Mucosa of stomach (tissue), 1 donor: ENCODE data around the gene LMNA.

ENCODE experiments used
- H3K27me3 ChIP-seq: one replicate; pipeline ENCODE4 v1.7.0; 2013; ENCODE audit warnings: mild to moderate bottlenecking, low read length; ENCODE audit not compliant: control insufficient read depth, insufficient read depth
- H3K36me3 ChIP-seq: one replicate; pipeline ENCODE4 v1.7.0; 2013; ENCODE audit warnings: low read length; ENCODE audit not compliant: control insufficient read depth, insufficient read depth
- H3K4me1 ChIP-seq: one replicate; pipeline ENCODE4 v1.7.0; 2013; ENCODE audit warnings: mild to moderate bottlenecking, low read length; ENCODE audit not compliant: control insufficient read depth, insufficient read depth
- H3K4me3 ChIP-seq: one replicate; pipeline ENCODE4 v1.7.0; 2013; ENCODE audit warnings: low read length
- H3K9ac ChIP-seq: one replicate; pipeline ENCODE4 v1.7.0; 2013; ENCODE audit warnings: mild to moderate bottlenecking, low read length, moderate library complexity
- H3K9me3 ChIP-seq: one replicate; pipeline ENCODE4 v1.7.0; 2013; ENCODE audit warnings: mild to moderate bottlenecking, low read length, moderate library complexity; ENCODE audit not compliant: control insufficient read depth
- donor health status: Pancreatic carcinoma.

Gene LMNA

DNA sequence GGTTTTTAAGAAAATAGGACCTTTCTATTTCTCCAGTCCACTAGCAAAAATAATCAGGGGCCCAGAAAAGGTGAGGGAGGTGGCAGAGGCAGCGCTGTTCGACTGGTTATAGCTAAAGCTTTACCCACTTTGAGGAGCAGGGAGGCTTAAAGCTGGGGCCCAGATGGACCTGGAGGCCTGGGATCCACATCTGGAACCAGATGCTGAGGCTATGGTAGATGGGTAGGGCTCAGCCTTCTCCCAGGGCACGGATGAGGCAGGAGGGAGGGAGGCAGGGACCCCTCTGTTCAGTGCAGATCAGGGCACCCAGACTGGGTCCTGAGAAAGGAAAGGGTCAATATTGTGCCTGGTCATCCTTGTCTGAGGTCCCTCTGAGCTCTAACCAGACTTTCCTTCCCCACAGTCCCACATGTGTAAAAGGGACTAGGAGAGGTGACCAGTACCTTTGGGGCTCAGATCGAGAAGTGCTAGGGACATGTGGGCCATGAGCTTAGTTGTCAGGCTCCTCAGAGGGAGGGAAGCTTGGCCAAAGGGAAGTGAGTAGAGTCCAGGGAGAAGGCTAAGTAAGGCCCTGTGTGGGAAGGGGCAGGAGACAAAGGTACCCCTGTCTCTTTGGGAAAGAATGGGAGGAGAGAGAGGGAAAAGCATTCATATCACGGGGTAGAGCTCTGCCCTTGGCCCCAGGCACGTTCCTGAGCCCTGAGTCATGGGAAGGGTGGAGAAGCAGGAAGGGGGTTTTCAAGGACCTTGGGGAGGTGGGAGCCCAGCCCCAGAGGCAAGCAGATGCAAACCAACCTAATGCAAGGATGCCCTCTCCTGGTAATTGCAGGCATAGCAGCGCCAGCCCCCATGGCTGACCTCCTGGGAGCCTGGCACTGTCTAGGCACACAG, 15.4 kb downstream of the LMNA start:
- no peak overlapping the region for H3K4me3 ChIP-seq
- no peaks in the 10 kb centered on the region for H3K9me3 ChIP-seq
- peaks cover 60% of the 10 kb centered on the region for H3K4me1 ChIP-seq
- H3K27me3 ChIP-seq: no peaks in the 10 kb centered on the region
- peaks cover 14% of the 10 kb centered on the region for H3K36me3 ChIP-seq
- H3K9ac ChIP-seq: peak overlapping the region; percentile 67

DNA sequence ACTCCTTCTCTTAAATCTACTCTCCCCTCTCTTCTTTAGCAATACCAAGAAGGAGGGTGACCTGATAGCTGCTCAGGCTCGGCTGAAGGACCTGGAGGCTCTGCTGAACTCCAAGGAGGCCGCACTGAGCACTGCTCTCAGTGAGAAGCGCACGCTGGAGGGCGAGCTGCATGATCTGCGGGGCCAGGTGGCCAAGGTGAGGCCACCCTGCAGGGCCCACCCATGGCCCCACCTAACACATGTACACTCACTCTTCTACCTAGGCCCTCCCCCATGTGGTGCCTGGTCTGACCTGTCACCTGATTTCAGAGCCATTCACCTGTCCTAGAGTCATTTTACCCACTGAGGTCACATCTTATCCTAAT, 16.0 kb downstream of the LMNA start:
- Histone ChIP-seq H3K9ac (peak overlapping the region; percentile 67), H3K4me1 (peaks cover 54% of the 10 kb centered on the region), H3K4me3 (no peak overlapping the region), H3K9me3 (no peaks in the 10 kb centered on the region), H3K27me3 (no peaks in the 10 kb centered on the region), H3K36me3 (peaks cover 19% of the 10 kb centered on the region)

DNA sequence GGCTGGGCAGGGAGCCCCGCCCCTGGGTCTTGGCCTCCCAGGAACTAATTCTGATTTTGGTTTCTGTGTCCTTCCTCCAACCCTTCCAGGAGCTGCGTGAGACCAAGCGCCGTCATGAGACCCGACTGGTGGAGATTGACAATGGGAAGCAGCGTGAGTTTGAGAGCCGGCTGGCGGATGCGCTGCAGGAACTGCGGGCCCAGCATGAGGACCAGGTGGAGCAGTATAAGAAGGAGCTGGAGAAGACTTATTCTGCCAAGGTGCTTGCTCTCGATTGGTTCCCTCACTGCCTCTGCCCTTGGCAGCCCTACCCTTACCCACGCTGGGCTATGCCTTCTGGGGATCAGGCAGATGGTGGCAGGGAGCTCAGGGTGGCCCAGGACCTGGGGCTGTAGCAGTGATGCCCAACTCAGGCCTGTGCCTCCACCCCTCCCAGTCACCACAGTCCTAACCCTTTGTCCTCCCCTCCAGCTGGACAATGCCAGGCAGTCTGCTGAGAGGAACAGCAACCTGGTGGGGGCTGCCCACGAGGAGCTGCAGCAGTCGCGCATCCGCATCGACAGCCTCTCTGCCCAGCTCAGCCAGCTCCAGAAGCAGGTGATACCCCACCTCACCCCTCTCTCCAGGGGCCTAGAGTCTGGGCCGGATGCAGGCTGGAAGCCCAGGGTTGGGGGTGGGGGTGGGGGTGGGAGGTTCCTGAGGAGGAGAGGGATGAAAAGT, 20.4 kb downstream of the LMNA start:
- H3K4me3 ChIP-seq: no peak overlapping the region
- peaks cover 53% of the 10 kb centered on the region for H3K36me3 ChIP-seq
- peaks cover 13% of the 10 kb centered on the region for H3K4me1 ChIP-seq
- no peaks in the 10 kb centered on the region for H3K27me3 ChIP-seq
- H3K9ac ChIP-seq: no peak overlapping the region
- H3K9me3 ChIP-seq: no peaks in the 10 kb centered on the region

DNA sequence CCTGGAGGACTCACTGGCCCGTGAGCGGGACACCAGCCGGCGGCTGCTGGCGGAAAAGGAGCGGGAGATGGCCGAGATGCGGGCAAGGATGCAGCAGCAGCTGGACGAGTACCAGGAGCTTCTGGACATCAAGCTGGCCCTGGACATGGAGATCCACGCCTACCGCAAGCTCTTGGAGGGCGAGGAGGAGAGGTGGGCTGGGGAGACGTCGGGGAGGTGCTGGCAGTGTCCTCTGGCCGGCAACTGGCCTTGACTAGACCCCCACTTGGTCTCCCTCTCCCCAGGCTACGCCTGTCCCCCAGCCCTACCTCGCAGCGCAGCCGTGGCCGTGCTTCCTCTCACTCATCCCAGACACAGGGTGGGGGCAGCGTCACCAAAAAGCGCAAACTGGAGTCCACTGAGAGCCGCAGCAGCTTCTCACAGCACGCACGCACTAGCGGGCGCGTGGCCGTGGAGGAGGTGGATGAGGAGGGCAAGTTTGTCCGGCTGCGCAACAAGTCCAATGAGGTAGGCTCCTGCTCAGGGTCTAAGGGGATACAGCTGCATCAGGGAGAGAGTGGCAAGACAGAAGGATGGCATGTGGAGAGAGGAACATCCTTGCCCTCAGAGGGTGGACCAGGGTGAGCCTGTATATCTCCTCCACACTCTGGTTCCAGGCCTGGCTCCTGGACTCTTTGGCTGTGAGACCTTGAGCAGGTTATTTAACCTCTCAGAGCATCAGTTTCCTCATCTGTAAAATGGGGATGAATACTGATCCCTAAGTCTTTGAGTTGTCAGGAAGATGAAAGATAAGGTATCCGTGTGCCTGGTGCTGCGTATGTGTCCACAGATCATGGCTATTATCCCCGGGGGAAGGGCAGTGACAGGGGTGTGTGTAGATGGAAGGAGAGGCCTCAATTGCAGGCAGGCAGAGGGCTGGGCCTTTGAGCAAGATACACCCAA, 21.7 kb downstream of the LMNA start:
- Histone ChIP-seq H3K4me3 (no peak overlapping the region), H3K9me3 (no peaks in the 10 kb centered on the region), H3K4me1 (peaks cover 3% of the 10 kb centered on the region), H3K9ac (no peak overlapping the region), H3K27me3 (no peaks in the 10 kb centered on the region), H3K36me3 (peaks cover 53% of the 10 kb centered on the region)

DNA sequence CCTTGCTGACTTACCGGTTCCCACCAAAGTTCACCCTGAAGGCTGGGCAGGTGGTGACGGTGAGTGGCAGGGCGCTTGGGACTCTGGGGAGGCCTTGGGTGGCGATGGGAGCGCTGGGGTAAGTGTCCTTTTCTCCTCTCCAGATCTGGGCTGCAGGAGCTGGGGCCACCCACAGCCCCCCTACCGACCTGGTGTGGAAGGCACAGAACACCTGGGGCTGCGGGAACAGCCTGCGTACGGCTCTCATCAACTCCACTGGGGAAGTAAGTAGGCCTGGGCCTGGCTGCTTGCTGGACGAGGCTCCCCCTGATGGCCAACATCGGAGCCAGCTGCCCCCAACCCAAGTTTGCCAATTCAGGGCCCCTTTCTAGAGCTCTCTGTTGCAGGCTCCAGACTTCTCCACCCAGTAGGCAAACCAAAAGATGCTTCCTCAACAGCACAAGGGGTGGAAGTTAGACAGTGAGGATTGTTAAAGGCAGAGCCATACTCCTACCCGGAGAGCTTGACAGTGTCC, 22.5 kb downstream of the LMNA start:
- no peaks in the 10 kb centered on the region for H3K27me3 ChIP-seq
- H3K36me3 ChIP-seq: peaks cover 53% of the 10 kb centered on the region
- no peaks in the 10 kb centered on the region for H3K9me3 ChIP-seq
- no peak overlapping the region for H3K4me3 ChIP-seq
- peaks cover 3% of the 10 kb centered on the region for H3K4me1 ChIP-seq
- no peak overlapping the region for H3K9ac ChIP-seq

DNA sequence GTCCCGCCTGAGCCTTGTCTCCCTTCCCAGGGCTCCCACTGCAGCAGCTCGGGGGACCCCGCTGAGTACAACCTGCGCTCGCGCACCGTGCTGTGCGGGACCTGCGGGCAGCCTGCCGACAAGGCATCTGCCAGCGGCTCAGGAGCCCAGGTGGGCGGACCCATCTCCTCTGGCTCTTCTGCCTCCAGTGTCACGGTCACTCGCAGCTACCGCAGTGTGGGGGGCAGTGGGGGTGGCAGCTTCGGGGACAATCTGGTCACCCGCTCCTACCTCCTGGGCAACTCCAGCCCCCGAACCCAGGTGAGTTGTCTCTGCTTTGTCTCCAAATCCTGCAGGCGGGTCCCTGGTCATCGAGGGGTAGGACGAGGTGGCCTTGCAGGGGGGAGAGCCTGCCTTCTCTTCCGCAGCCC, 24.0 kb downstream of the LMNA start:
- H3K9ac ChIP-seq: no peak overlapping the region
- peaks cover 53% of the 10 kb centered on the region for H3K36me3 ChIP-seq
- H3K27me3 ChIP-seq: no peaks in the 10 kb centered on the region
- H3K9me3 ChIP-seq: no peaks in the 10 kb centered on the region
- H3K4me3 ChIP-seq: no peak overlapping the region
- H3K4me1 ChIP-seq: peaks cover 3% of the 10 kb centered on the region

DNA sequence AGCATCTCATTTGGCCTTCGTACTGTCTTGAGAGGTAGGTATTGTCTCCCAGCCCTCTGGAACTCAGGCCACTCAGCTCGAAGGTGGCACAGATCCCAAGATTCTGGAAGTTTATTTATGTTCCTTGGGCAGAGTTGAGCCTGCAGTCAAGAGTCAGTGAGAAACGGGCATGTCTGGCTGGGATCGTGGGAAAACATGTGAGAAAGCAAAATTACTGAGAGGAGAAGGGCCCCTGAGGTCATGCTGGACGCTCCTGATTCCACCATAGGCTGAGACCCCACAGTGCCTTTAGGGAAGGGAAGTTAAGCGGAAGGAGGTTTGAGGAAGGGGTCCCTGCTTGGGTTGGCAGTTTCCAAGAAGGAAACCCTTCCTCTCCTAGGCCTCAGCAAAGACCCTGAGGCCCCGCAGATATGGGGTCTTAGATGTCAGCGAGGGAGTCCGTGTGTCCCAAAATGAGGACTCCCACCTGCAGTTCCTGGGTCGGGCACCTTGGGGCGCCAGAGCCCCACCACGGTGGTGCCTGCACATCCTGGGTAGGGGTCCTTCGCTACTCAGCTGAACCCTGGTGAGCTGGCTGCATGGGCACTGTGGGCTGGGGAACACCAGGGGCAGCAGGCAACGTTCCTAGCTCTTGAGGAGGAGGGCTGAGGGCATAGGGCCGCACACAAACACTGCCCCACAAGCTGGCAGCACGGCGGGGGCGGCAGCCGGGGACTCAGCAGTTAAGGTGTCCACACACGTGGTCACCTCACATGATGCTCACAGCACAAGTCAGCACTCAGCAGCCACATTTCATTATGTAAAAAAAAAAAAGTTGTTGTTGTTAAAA, 26.6 kb downstream of the LMNA start:
- no peak overlapping the region for H3K4me3 ChIP-seq
- H3K9me3 ChIP-seq: no peaks in the 10 kb centered on the region
- H3K36me3 ChIP-seq: peaks cover 29% of the 10 kb centered on the region
- H3K27me3 ChIP-seq: no peaks in the 10 kb centered on the region
- H3K9ac ChIP-seq: no peak overlapping the region
- H3K4me1 ChIP-seq: peaks cover 3% of the 10 kb centered on the region

DNA sequence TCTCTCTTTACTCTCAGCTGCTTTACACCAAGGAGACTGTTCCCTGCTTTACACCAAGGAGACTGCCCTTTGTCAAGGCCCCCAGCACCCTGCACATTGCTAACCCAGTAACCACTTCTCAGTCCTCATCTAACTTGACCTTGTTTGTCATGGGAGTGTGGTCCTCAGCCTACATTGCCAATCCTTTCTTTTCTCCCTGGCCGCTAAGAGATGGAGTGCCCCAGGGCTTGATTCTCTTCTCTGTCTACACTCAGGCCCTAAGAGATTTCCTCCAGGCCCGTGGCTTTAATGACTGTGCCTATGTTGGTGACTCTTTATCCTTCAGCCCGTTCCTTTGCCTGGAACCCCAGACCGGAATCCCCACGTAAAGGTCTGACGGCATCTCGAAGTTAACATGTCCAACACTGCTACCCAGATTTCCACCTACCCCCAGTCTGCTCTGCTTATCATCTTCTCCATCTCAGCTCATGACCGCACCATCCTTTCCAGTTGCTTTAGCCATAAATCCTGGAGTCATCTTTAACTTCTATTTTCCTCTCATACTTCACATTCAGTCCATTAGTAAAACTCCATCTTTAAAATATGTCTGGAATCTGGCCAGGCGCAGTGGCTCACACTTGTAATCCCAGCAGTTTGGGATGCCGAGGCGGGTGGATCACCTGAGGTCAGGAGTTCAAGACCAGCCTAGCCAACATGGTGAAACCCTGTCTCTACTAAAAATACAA, 29.4 kb downstream of the LMNA start:
- peaks cover 14% of the 10 kb centered on the region for H3K4me1 ChIP-seq
- no peak overlapping the region for H3K9ac ChIP-seq

DNA sequence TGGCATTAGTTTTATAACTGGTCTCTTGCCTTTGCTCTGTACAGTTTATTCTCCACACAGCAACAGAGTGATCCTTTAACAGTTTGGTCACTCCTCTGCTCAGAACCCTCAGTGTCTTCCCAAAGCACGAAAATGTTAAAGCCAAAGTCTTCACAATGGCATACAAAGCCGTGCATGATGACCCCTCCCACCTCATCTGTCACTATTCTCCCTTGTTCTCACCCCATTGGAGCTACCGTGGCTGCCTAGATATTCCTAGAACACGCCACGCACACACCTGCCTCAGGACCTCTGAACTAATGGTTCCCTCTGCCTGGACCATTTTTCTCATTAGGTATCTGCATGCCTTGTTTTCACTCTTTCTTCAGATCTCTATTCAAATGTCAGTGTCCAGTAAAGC, 30.2 kb downstream of the LMNA start:
- H3K9me3 ChIP-seq: no peaks in the 10 kb centered on the region
- H3K4me3 ChIP-seq: no peak overlapping the region
- H3K36me3 ChIP-seq: no peaks in the 10 kb centered on the region
- no peak overlapping the region for H3K9ac ChIP-seq
- peaks cover 14% of the 10 kb centered on the region for H3K4me1 ChIP-seq
- peaks cover 6% of the 10 kb centered on the region for H3K27me3 ChIP-seq

More for the DNA sequence above, 29.4 kb downstream of the LMNA start:
- H3K9me3 ChIP-seq: no peaks in the 10 kb centered on the region
- H3K4me3 ChIP-seq: no peak overlapping the region
- no peaks in the 10 kb centered on the region for H3K27me3 ChIP-seq
- H3K36me3 ChIP-seq: peaks cover 4% of the 10 kb centered on the region

DNA sequence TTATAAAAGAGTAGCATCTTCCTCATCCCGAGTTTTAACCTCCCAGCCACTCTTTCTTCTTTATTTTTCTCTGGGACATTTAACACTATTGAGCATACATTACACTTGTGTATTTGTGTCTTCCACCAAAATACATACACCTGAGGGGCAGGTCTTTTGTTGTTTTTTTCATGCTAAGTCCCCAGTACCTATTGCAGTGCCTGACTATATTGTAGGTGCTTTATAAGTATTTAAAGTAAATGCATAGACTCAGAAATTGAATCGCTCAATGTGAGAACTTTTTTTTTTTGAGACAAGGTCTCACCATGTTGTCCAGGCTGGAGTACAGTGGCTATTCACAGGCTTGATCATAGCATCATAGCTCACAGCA, 31.1 kb downstream of the LMNA start:
- Histone ChIP-seq H3K36me3 (no peaks in the 10 kb centered on the region), H3K9ac (no peak overlapping the region), H3K27me3 (peaks cover 6% of the 10 kb centered on the region), H3K9me3 (no peaks in the 10 kb centered on the region), H3K4me3 (no peak overlapping the region), H3K4me1 (peaks cover 14% of the 10 kb centered on the region)
